ENCODE data around the gene CLDND2. TPM values are rescaled to one million over a fixed set of nuclear protein-coding genes. Genes with fewer than 3 reads are reported as not detected.

Gene CLDND2
- total RNA-seq, 1 experiment from 2014 or later, result 1.2 TPM

DNA sequence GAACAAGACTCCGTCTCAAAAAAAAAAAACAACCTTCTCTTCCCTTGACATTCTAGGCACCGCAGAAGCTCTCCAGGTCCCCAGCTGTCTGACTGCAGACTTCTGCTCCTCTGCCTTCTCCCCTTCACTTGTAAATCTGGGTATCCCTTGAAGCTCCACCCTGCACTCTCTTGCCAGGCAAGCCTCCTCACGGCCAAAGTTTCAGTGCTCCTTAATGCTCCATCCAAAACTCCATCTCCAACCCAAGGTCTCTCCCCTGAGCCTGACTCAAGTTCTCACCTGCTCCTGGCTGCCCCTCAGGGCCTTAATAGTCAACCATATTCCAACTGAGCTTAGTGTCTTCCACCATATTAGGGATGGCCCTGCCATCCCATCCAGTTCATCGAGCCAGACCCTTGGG is 1.4 kb upstream of the CLDND2 start:
- Histone ChIP-seq H3K4me3 (ENCODE audit: insufficient read depth, low read depth, low read length) (no peak overlapping the region), H3K36me3 (replicated peaks; ENCODE audit: control insufficient read depth, insufficient read depth, low read length) (no peaks in the 10 kb centered on the region), H3K27me3 (ENCODE audit: control insufficient read depth, insufficient read depth, low read length) (no peaks in the 10 kb centered on the region; the same call in 1 of the 2 replicates)

GRCh38 chr19:51367565-51368365 is 1.0 kb downstream of the CLDND2 start:
- no peaks in the 10 kb centered on the region for H3K36me3 ChIP-seq (replicated peaks; ENCODE audit: control insufficient read depth, insufficient read depth, low read length)
- DNase-seq, result peak; percentile 100
- peak overlapping the region; percentile 90 for H3K4me3 ChIP-seq (ENCODE audit: insufficient read depth, low read depth, low read length)
- no peaks in the 10 kb centered on the region; the same call in 1 of the 2 replicates for H3K27me3 ChIP-seq (ENCODE audit: control insufficient read depth, insufficient read depth, low read length)

More for the DNA sequence above, 1.4 kb upstream of the CLDND2 start:
- no peak for DNase-seq

- H3K36me3 ChIP-seq (replicated peaks; ENCODE audit: control insufficient read depth, insufficient read depth, low read length), result no peaks in the 10 kb centered on the region
- no peak for DNase-seq
- H3K27me3 ChIP-seq (ENCODE audit: control insufficient read depth, insufficient read depth, low read length), result no peaks in the 10 kb centered on the region
- H3K4me3 ChIP-seq (ENCODE audit: insufficient read depth, low read depth, low read length), result peak overlapping the region; percentile 89
Measured at GRCh38 chr19:51367255-51367564, 1.6 kb downstream of the CLDND2 start.

DNA sequence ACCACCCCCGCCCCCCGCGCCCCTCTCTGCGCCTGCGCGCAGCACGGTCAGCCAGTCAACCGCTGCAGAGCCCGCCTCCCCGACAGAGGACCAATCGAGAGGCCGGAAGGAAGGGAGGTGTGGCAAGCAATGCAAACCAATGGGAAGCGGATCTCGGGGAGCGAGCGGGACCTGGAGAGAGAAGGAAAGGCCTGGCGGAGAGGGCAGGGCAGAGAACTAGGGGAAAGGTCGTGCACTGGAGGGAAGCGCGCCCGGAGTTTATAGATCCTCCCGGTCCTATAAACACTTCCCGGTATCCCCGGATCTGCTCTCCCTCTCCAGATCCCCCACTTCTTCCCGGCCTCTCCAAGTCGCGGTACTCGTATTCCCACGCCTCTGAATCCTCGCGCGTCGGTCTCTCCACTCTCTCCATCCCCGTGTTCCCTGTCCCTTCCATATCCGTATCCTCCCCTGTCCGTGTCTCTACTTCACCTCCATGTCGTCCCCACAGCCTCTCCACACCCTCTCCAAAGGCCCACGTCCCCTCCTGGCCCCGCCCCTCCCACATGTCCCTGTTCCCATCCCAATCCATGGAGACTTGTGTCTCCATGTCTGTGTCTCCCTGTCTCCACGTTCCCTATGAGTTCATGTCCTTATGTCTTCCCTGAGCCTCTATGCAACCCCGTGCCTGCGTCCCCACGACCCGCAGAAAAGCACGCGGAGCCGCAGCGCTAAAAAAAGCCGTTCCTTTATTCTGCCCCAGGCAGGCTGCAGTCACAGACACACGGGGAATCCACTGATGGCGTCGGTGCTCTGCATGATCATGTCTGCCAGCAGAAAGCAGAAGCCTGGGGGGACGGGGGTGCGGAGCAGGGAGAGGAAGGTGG is 2.2 kb downstream of the CLDND2 start:
- Histone ChIP-seq H3K27me3 (ENCODE audit: control insufficient read depth, insufficient read depth, low read length) (no peaks in the 10 kb centered on the region), H3K36me3 (replicated peaks; ENCODE audit: control insufficient read depth, insufficient read depth, low read length) (no peaks in the 10 kb centered on the region), H3K4me3 (ENCODE audit: insufficient read depth, low read depth, low read length) (peak overlapping the region; percentile 89)
- peak; percentile 99 for DNase-seq

- Histone ChIP-seq H3K4me3 (ENCODE audit: insufficient read depth, low read depth, low read length) (peak within 1 kb of the TSS; percentile 89), H3K36me3 (replicated peaks; ENCODE audit: control insufficient read depth, insufficient read depth, low read length) (no peaks in the 10 kb centered on the region), H3K27me3 (ENCODE audit: control insufficient read depth, insufficient read depth, low read length) (no peaks in the 10 kb centered on the region)
- no peak for DNase-seq
Measured at GRCh38 chr19:51365965-51366388, 2.8 kb downstream of the CLDND2 start, which contains the start of gene ETFB. ETFB (minus strand) TSS chr19:51366388; CDS start chr19:51366326, 62 bp downstream.

GRCh38 chr19:51365211-51365964 is 3.4 kb downstream of the CLDND2 start:
- Histone ChIP-seq H3K27me3 (ENCODE audit: control insufficient read depth, insufficient read depth, low read length) (no peaks in the 10 kb centered on the region), H3K4me3 (ENCODE audit: insufficient read depth, low read depth, low read length) (peak overlapping the region; percentile 72), H3K36me3 (replicated peaks; ENCODE audit: control insufficient read depth, insufficient read depth, low read length) (no peaks in the 10 kb centered on the region)
- no peak for DNase-seq

DNA sequence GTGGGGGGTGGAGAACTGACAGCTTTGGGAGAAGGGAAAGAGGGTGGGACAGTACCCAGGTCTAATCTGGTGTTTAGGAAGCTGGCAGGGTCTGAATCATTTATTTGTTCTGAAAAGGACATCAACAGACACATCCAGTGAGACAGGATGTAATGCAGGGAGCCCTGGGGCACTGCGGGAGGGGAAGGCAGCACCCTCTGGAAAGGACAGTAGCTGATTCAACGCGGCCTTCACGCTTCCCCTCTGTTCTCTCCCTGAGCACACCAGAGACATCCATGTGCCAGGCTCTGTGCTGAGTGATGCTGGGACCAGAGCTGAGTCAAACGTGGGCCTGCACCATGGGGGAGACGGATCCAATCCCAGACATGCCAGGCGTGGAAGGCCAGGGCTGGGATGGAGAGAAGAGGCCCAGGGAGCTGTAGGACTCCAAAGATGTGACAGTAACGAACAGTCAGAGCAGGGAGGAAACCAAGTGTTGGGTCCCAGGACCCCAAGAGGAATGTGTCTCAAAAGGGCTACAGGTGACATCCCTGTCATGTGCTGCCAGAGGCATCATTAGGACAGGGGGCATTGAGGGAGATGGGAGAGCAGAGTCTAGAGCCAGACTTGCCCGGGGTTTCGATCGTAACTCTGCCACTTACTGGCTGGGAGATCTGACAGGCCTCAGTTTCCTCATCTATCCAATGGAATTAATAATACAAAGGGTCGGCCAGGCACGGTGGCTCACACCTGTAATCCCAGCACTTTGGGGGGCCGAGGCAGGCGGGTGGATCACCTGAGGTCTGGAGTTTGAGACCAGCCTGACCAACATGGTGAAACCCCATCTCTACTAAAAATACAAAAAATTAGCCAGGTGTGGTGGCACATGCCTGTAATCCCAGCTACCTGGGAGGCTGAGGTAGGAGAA is 4.3 kb downstream of the CLDND2 start:
- H3K4me3 ChIP-seq (ENCODE audit: insufficient read depth, low read depth, low read length), result no peak overlapping the region
- H3K27me3 ChIP-seq (ENCODE audit: control insufficient read depth, insufficient read depth, low read length), result no peaks in the 10 kb centered on the region
- no peaks in the 10 kb centered on the region for H3K36me3 ChIP-seq (replicated peaks; ENCODE audit: control insufficient read depth, insufficient read depth, low read length)
- no peak for DNase-seq

- H3K27me3 ChIP-seq (ENCODE audit: control insufficient read depth, insufficient read depth, low read length), result no peaks in the 10 kb centered on the region
- H3K36me3 ChIP-seq (replicated peaks; ENCODE audit: control insufficient read depth, insufficient read depth, low read length), result no peaks in the 10 kb centered on the region
- DNase-seq, result no peak
- no peak overlapping the region for H3K4me3 ChIP-seq (ENCODE audit: insufficient read depth, low read depth, low read length)
Measured at GRCh38 chr19:51361239-51361638, 7.6 kb downstream of the CLDND2 start.

- no peak for DNase-seq
- Histone ChIP-seq H3K27me3 (ENCODE audit: control insufficient read depth, insufficient read depth, low read length) (no peaks in the 10 kb centered on the region), H3K36me3 (replicated peaks; ENCODE audit: control insufficient read depth, insufficient read depth, low read length) (no peaks in the 10 kb centered on the region), H3K4me3 (ENCODE audit: insufficient read depth, low read depth, low read length) (no peak overlapping the region)
Measured at GRCh38 chr19:51359294-51359693, 9.5 kb downstream of the CLDND2 start.

DNA sequence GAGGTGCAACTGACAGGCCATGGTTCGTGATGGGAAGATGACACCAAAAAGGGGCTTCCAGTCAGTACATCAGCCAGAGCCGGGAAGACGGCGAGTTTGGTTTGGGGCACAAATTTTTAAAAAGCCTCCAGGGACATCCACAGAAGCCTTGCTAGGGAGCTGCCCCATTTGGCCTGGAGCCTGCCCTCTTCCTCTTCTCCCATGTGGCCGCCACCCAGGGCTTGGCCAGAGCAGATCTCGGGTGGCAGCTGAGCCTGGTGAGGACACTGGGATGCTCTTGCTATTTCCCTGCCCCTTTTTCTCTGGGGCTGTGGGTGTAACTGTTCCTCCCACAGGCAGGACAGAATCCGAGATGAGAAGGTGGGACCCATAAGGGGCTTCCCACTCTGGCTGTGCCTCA is 10.9 kb downstream of the CLDND2 start:
- no peak overlapping the region for H3K4me3 ChIP-seq (ENCODE audit: insufficient read depth, low read depth, low read length)
- no peaks in the 10 kb centered on the region for H3K27me3 ChIP-seq (ENCODE audit: control insufficient read depth, insufficient read depth, low read length)
- H3K36me3 ChIP-seq (replicated peaks; ENCODE audit: control insufficient read depth, insufficient read depth, low read length), result no peaks in the 10 kb centered on the region
- DNase-seq, result no peak

DNA sequence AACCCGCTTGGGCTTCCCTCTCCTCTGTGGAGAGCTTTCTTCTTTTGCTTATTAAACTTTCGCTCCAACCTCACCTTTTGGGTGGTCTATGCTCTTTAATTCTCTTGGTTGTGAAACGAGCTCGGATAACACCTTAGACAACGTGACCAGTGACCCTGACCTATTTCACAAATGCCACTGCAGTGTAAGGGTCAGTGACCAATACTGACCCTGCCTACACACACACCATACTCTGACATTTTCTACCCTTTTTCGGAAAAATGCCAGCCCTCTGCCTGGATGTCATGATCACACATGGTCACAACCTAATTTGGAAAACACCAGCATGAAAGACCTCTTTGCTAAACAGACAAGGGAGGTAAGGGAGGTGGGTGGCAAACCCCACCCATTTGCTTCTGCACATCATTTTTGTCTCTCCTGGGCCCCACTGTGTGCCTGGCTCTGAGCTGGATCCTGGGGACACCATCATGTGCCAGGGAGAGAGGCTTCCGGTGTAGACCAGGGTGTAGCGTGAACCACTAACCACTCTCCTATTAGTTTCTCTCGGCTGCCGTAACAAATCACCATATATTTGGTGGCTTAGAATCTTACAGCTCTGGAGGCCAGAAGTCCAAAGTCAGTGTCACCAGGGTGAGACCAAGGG is 12.5 kb downstream of the CLDND2 start:
- DNase-seq, result no peak
- H3K4me3 ChIP-seq (ENCODE audit: insufficient read depth, low read depth, low read length), result no peak overlapping the region
- no peaks in the 10 kb centered on the region for H3K27me3 ChIP-seq (ENCODE audit: control insufficient read depth, insufficient read depth, low read length)
- no peaks in the 10 kb centered on the region; the same call in none of the 2 replicates for H3K36me3 ChIP-seq (replicated peaks; ENCODE audit: control insufficient read depth, insufficient read depth, low read length)

DNA sequence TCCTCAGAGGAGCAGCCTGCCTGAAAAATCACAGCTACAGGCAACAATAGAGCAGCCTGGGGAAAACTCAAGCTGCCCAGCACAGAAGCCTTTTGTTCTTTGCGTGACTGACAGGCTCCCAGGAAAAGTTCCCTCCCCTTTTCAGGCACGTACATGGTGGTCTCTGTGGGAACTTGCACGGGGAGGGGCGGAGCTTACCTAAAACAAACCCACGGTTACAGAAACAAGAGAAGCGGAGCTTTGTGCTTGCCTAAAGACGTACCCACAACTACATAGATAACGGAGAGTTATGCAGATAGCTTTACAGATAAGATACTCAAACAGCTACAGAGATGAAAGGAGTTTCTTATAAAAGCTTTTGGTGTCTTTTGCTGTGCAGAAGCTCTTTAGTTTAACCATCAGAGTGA is 14.1 kb downstream of the CLDND2 start:
- Histone ChIP-seq H3K36me3 (replicated peaks; ENCODE audit: control insufficient read depth, insufficient read depth, low read length) (peaks cover 2% of the 10 kb centered on the region), H3K4me3 (ENCODE audit: insufficient read depth, low read depth, low read length) (no peak overlapping the region), H3K27me3 (ENCODE audit: control insufficient read depth, insufficient read depth, low read length) (no peaks in the 10 kb centered on the region)
- DNase-seq, result peak; percentile 88

DNA sequence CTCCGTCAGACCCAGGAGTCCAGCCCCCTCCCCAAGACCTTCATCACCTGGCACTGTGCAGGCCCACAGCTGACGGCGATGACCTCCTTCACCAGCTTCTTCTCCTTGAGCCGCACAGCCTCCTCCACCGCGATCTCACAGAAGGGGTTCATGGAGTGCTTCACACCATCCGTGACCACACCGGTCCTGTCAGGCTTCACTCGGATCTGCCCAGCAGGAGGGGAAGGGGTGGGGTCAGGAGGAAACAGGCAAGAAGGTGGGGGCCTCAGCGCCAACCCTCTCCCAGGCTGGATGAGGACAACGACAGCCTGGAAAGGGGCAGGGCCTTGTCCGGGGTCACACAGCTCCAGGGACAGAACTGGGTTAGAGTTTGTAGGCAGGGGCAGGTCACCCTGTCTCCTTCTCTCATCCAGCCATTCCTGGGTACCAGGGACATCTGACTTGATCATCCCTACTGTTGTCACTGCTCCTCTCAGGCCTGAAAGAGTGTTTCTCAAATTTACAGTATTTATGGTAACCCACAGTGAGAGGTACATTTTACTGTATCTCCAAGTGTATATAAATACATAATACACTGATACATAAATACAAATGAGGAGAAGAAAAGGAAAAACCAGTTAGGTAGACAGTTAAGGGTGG is 14.6 kb downstream of the CLDND2 start:
- no peak overlapping the region for H3K4me3 ChIP-seq (ENCODE audit: insufficient read depth, low read depth, low read length)
- H3K27me3 ChIP-seq (ENCODE audit: control insufficient read depth, insufficient read depth, low read length), result no peaks in the 10 kb centered on the region
- H3K36me3 ChIP-seq (replicated peaks; ENCODE audit: control insufficient read depth, insufficient read depth, low read length), result peaks cover 2% of the 10 kb centered on the region
- peak; percentile 60 for DNase-seq

Data from H7 (cell line).